ENCODE data around the gene SCUBE2. TPM values are rescaled to one million over a fixed set of nuclear protein-coding genes. Genes with fewer than 3 reads are reported as not detected.

SCUBE2 gene
- total and polyA plus RNA-seq, 2 donors (not counting 1 experiment from before 2014, with no cell fraction given): not detected

- Histone ChIP-seq H3K4me2 (replicated peaks; ENCODE audit: low read depth, low read length, poor library complexity, severe bottlenecking) (no peak overlapping the region), H3K79me2 (ENCODE audit: control insufficient read depth, insufficient read depth, low read length) (no peaks in the 10 kb centered on the region), H3K4me3 (ENCODE audit: control extremely low read depth in 1 of 5, extremely low read depth in 1 of 5, insufficient read depth in 1 of 5, low read depth in 2 of 5, low read length in 4 of 5) (no peak overlapping the region), H3K9me3 (ENCODE audit: control extremely low read depth in 1 of 3, control insufficient read depth in 2 of 3, insufficient read depth in 1 of 3, low read length in 2 of 3) (peaks cover 0 to 2% (median 0%) of the 10 kb centered on the region in 3 donors), H3K9ac (ENCODE audit: low read length) (no peak overlapping the region), H3K27ac (ENCODE audit: low read length in 2 of 2) (no peak overlapping the region), H2AFZ (ENCODE audit: insufficient read depth, low read depth, low read length, poor library complexity, severe bottlenecking) (no peak overlapping the region), H4K20me1 (ENCODE audit: control insufficient read depth, insufficient read depth, low read length, poor library complexity, severe bottlenecking) (no peaks in the 10 kb centered on the region), H3K36me3 (replicated peaks in 1 of 2; ENCODE audit: control extremely low read depth in 1 of 2, control insufficient read depth in 1 of 2, extremely low read depth in 1 of 2, insufficient read depth in 2 of 2, low read length in 1 of 2) (no peaks in the 10 kb centered on the region), H3K27me3 (replicated peaks in 1 of 4; ENCODE audit: control extremely low read depth in 1 of 4, control insufficient read depth in 3 of 4, insufficient read depth in 4 of 4, low read length in 3 of 4) (no peaks in the 10 kb centered on the region), H3K4me1 (ENCODE audit: control insufficient read depth in 2 of 2, insufficient read depth in 2 of 2, low read length in 2 of 2) (no peaks in the 10 kb centered on the region)
- Mint-ChIP-seq H3K27ac (no peak overlapping the region), H3K27me3 (peaks cover 7% of the 10 kb centered on the region), H3K4me3 (no peak overlapping the region), H3K4me1 (peaks cover 8% of the 10 kb centered on the region), H3K9me3 (ENCODE audit: insufficient read depth) (no peaks in the 10 kb centered on the region)
- ATAC-seq (ENCODE audit: low read depth) (no peak), DNase-seq (no peak)
- TF ChIP-seq EZH2 (IDR thresholded peaks at IDR 0.05; ENCODE audit: borderline replicate concordance, insufficient read depth, low read depth, low read length, poor library complexity, severe bottlenecking): no peak
- TF ChIP-seq CTCF (IDR thresholded peaks at IDR 0.05): no peak
- ChIA-PET POLR2A (no interaction called here), CTCF (no interaction called here)
- 100% methylated on average over 1 of the region's 2 CpGs for WGBS (ENCODE audit: insufficient coverage)
- intact Hi-C loops (cut with micrococcal nuclease): no loop called here
Measured at GRCh38 chr11:9121469-9121796, 30.0 kb upstream of the SCUBE2 start.

GRCh38 chr11:9120664-9121468 is 29.5 kb upstream of the SCUBE2 start:
- 71% methylated on average over 6 of the region's 9 CpGs for WGBS (ENCODE audit: insufficient coverage)

More at GRCh38 chr11:9120664-9121468, 29.5 kb upstream of the SCUBE2 start:
- H3K4me2 ChIP-seq (replicated peaks; ENCODE audit: low read depth, low read length, poor library complexity, severe bottlenecking): no peak overlapping the region
- no peak overlapping the region for H3K27ac Mint-ChIP-seq
- DNase-seq (no peak), ATAC-seq (ENCODE audit: low read depth) (no peak)
- TF ChIP-seq CTCF (IDR thresholded peaks at IDR 0.05) (no peak), EZH2 (IDR thresholded peaks at IDR 0.05; ENCODE audit: borderline replicate concordance, insufficient read depth, low read depth, low read length, poor library complexity, severe bottlenecking) (no peak)
- peaks cover 8% of the 10 kb centered on the region for H3K4me1 Mint-ChIP-seq
- no peak overlapping the region for H2AFZ ChIP-seq (ENCODE audit: insufficient read depth, low read depth, low read length, poor library complexity, severe bottlenecking)
- no peak overlapping the region for H3K9ac ChIP-seq (ENCODE audit: low read length)
- H3K27me3 ChIP-seq (replicated peaks in 1 of 4; ENCODE audit: control extremely low read depth in 1 of 4, control insufficient read depth in 3 of 4, insufficient read depth in 4 of 4, low read length in 3 of 4): no peaks in the 10 kb centered on the region
- POLR2A ChIA-PET: no interaction called here
- peaks cover 0 to 2% (median 0%) of the 10 kb centered on the region in 3 donors for H3K9me3 ChIP-seq (ENCODE audit: control extremely low read depth in 1 of 3, control insufficient read depth in 2 of 3, insufficient read depth in 1 of 3, low read length in 2 of 3)
- no peak overlapping the region for H3K27ac ChIP-seq (ENCODE audit: low read length in 2 of 2)
- no peaks in the 10 kb centered on the region for H3K79me2 ChIP-seq (ENCODE audit: control insufficient read depth, insufficient read depth, low read length)
- H3K27me3 Mint-ChIP-seq: peaks cover 7% of the 10 kb centered on the region
- CTCF ChIA-PET: no interaction called here
- H4K20me1 ChIP-seq (ENCODE audit: control insufficient read depth, insufficient read depth, low read length, poor library complexity, severe bottlenecking): no peaks in the 10 kb centered on the region
- no peaks in the 10 kb centered on the region for H3K4me1 ChIP-seq (ENCODE audit: control insufficient read depth in 2 of 2, insufficient read depth in 2 of 2, low read length in 2 of 2)
- intact Hi-C loops (cut with micrococcal nuclease): no loop called here
- no peaks in the 10 kb centered on the region for H3K9me3 Mint-ChIP-seq (ENCODE audit: insufficient read depth)
- no peak overlapping the region for H3K4me3 ChIP-seq (ENCODE audit: control extremely low read depth in 1 of 5, extremely low read depth in 1 of 5, insufficient read depth in 1 of 5, low read depth in 2 of 5, low read length in 4 of 5)
- no peaks in the 10 kb centered on the region for H3K36me3 ChIP-seq (replicated peaks in 1 of 2; ENCODE audit: control extremely low read depth in 1 of 2, control insufficient read depth in 1 of 2, extremely low read depth in 1 of 2, insufficient read depth in 2 of 2, low read length in 1 of 2)
- no peak overlapping the region for H3K4me3 Mint-ChIP-seq
